A673 (cell line): Measurements from ENCODE around the gene GABRG3.

ENCODE experiments used
- CTCF ChIP-seq: fragments of 300-800, 200-600 bp; sonication (generic); conservative IDR thresholded peaks from 2 replicates; pipeline ENCODE4 v1.5.1; 2017; ENCODE audit warnings: low read depth, mild to moderate bottlenecking, antibody characterized with exemption, low read length, moderate library complexity, mixed read lengths
- EZH2 ChIP-seq: fragments of 200-600 bp; sonication (generic); IDR thresholded peaks from 2 replicates; pipeline ENCODE4 v1.6.1; 2017; ENCODE audit warnings: borderline replicate concordance, low read depth, mild to moderate bottlenecking, mixed read lengths, antibody characterized with exemption, low read length; ENCODE audit not compliant: poor library complexity, severe bottlenecking

- TF ChIP-seq CTCF (no peak), EZH2 (no peak)
These were observed 243.1 kb downstream of the GABRG3 start for GRCh38 chr15:27214032-27214431.
